HEK293 (cell line): Measurements from ENCODE around the gene STRN3.
"Not testable (repeated sequence)": the region's sequence is repeated elsewhere in the genome, so short reads cannot be mapped to it uniquely, and the experiment has no call there.

Source experiments
- CTCF ChIA-PET: fragments of 350-600 bp; formaldehyde crosslinking; extraction: SDS; loops from one replicate; lab custom pipeline; 2021; ENCODE audit warnings: antibody characterized with exemption; lab: Yijun Ruan, JAX
- POLR2A ChIA-PET: fragments of 300-600 bp; formaldehyde crosslinking; extraction: SDS; loops from one replicate; lab custom pipeline; 2020; ENCODE audit warnings: antibody characterized with exemption, inconsistent platforms; lab: Yijun Ruan, JAX
- H3K27ac ChIP-seq: fragments of 200-500 bp; sonication (Bioruptor generic); 2 replicates; pipeline ENCODE4 v1.5.1; 2014; ENCODE audit warnings: low read depth, low read length, control low read depth, inconsistent platforms; ENCODE audit errors: extremely low read depth
- H3K36me3 ChIP-seq, 2 experiments: fragments of 200-500 bp in 1 of 2; sonication (Bioruptor generic) in 1 of 2; 1 replicate in 1 of 2; 2 replicates in 1 of 2; pipeline ENCODE4 v1.5.1; 2014 to 2017; ENCODE audit warnings: inconsistent platforms in 2 of 2, low read length in 2 of 2; ENCODE audit not compliant: control insufficient read depth in 2 of 2, insufficient read depth in 1 of 2
- H3K4me1 ChIP-seq: fragments of 200-500 bp; sonication (Bioruptor generic); 2 replicates; pipeline ENCODE4 v1.5.1; 2014; ENCODE audit warnings: mild to moderate bottlenecking, low read length, inconsistent platforms; ENCODE audit not compliant: control insufficient read depth, insufficient read depth
- H3K4me3 ChIP-seq: 2 replicates; pipeline ENCODE4 v1.5.1; 2011; ENCODE audit warnings: low read depth, mild to moderate bottlenecking, control low read depth, low read length, moderate library complexity
- H3K9me3 ChIP-seq: fragments of 200-500 bp; sonication (Bioruptor generic); 2 replicates; pipeline ENCODE4 v1.5.1; 2014; ENCODE audit warnings: low read depth, low read length, inconsistent platforms; ENCODE audit not compliant: control insufficient read depth, insufficient read depth
- ELK4 ChIP-seq: IDR thresholded peaks from 2 replicates; pipeline ENCODE4 v1.6.1; 2011; ENCODE audit warnings: mild to moderate bottlenecking, low read depth, low read length, borderline replicate concordance
- HOXC10 ChIP-seq: sonication (generic); formaldehyde crosslinking; IDR thresholded peaks from 2 replicates; pipeline ENCODE4 v1.8.1; 2023; ENCODE audit warnings: mild to moderate bottlenecking, missing genetic modification reagents
- HOXD13 ChIP-seq: sonication (generic); formaldehyde crosslinking; IDR thresholded peaks from 2 replicates; pipeline ENCODE4 v1.8.0; 2022; ENCODE audit warnings: missing genetic modification reagents, borderline replicate concordance
- KLF1 ChIP-seq: fragments of 450-650 bp; formaldehyde crosslinking; IDR thresholded peaks from 2 replicates; pipeline ENCODE4 v1.5.1; 2016; ENCODE audit warnings: missing biosample characterization, missing genetic modification characterization
- PRDM10 ChIP-seq: fragments of 450-650 bp; formaldehyde crosslinking; IDR thresholded peaks from 2 replicates; pipeline ENCODE4 v1.5.1; 2016; ENCODE audit warnings: missing biosample characterization, missing genetic modification characterization
- ZNF132 ChIP-seq: fragments of 450-650 bp; formaldehyde crosslinking; IDR thresholded peaks from 2 replicates; pipeline ENCODE4 v1.5.1; 2017; ENCODE audit warnings: missing biosample characterization, missing genetic modification characterization, borderline replicate concordance
- ZNF148 ChIP-seq: fragments of 450-650 bp; formaldehyde crosslinking; IDR thresholded peaks from 2 replicates; pipeline ENCODE4 v1.5.0; 2017; ENCODE audit warnings: missing biosample characterization, missing genetic modification characterization, borderline replicate concordance
- ZNF214 ChIP-seq: fragments of 450-650 bp; formaldehyde crosslinking; IDR thresholded peaks from 2 replicates; pipeline ENCODE4 v1.5.1; 2017; ENCODE audit warnings: missing biosample characterization, mild to moderate bottlenecking, missing genetic modification characterization, borderline replicate concordance
- ZNF23 ChIP-seq: fragments of 450-650 bp; formaldehyde crosslinking; IDR thresholded peaks from 2 replicates; pipeline ENCODE4 v1.5.1; 2016; ENCODE audit warnings: missing biosample characterization, missing genetic modification characterization, borderline replicate concordance
- ZNF366 ChIP-seq: fragments of 450-650 bp; formaldehyde crosslinking; conservative IDR thresholded peaks from 2 replicates; pipeline ENCODE4 v1.5.1; 2016; ENCODE audit warnings: missing biosample characterization, missing genetic modification characterization
- ZNF426 ChIP-seq: fragments of 450-650 bp; formaldehyde crosslinking; IDR thresholded peaks from 2 replicates; pipeline ENCODE4 v1.5.1; 2017; ENCODE audit warnings: missing biosample characterization, missing genetic modification characterization, mild to moderate bottlenecking, inconsistent platforms, moderate library complexity
- ZNF561 ChIP-seq: fragments of 450-650 bp; IDR thresholded peaks from 2 replicates; pipeline ENCODE4 v1.5.1; 2018; ENCODE audit warnings: missing biosample characterization, missing genetic modification characterization, borderline replicate concordance
- ZNF629 ChIP-seq: fragments of 450-650 bp; formaldehyde crosslinking; IDR thresholded peaks from 2 replicates; pipeline ENCODE4 v1.5.1; 2017; ENCODE audit warnings: missing biosample characterization, missing genetic modification characterization
- ZNF747 ChIP-seq: fragments of 450-650 bp; formaldehyde crosslinking; IDR thresholded peaks from 2 replicates; pipeline ENCODE4 v1.5.1; 2016; ENCODE audit warnings: missing biosample characterization, missing genetic modification characterization
- ZNF792 ChIP-seq: fragments of 450-650 bp; formaldehyde crosslinking; IDR thresholded peaks from 2 replicates; pipeline ENCODE4 v1.5.1; 2016; ENCODE audit warnings: missing biosample characterization, missing genetic modification characterization

Gene STRN3

GRCh38 chr14:31057701-31058364 is 31.7 kb upstream of the STRN3 start (continued):
- no peak for TF ChIP-seq HOXD13 (CRISPR knock-in tag)

GRCh38 chr14:31057035-31057434 is 30.9 kb upstream of the STRN3 start:
- Histone ChIP-seq H3K4me1 (peaks cover 8% of the 10 kb centered on the region), H3K4me3 (no peak overlapping the region), H3K27ac (no peak overlapping the region), H3K9me3 (no peaks in the 10 kb centered on the region), H3K36me3 (no peaks in the 10 kb centered on the region; a peak in 1 of 3 replicates)
- ChIA-PET POLR2A (interaction anchor here (1.0 kb wide), 1 partner anchor 27 kb away, joined by 3 read pairs; no protein-coding TSS in a partner anchor), CTCF (interaction anchor here (0.6 to 0.8 kb wide), 2 partner anchors 12 to 28 kb away, joined by 3 read pairs; no protein-coding TSS in a partner anchor)
- TF ChIP-seq KLF1 (tag by site-specific recombination) (no peak), ZNF214 (no peak), ZNF366 (no peak), PRDM10 (no peak), ZNF426 (tag by site-specific recombination) (no peak), ZNF23 (tag by site-specific recombination) (no peak), ZNF148 (tag by site-specific recombination) (no peak), ZNF747 (no peak), HOXC10 (CRISPR knock-in tag) (no peak), ZNF561 (tag by site-specific recombination) (no peak), ELK4 (no peak), ZNF132 (no peak), ZNF792 (tag by site-specific recombination) (no peak)

GRCh38 chr14:31052905-31053586 is 26.9 kb upstream of the STRN3 start:
- CTCF ChIA-PET, result interaction anchor here (0.7 kb wide), 2 partner anchors 16 to 53 kb away, joined by 3 to 4 read pairs; no protein-coding TSS in a partner anchor
- H3K27ac ChIP-seq, POLR2A ChIA-PET, H3K4me3 ChIP-seq, H3K36me3 ChIP-seq, H3K4me1 ChIP-seq, H3K9me3 ChIP-seq: not testable (repeated sequence)
- TF ChIP-seq ZNF629 (tag by site-specific recombination), result 0 out of 2 replicates have a peak, but pooled peaks have one; percentile 9
